Ishikawa (cell line): ENCODE measurements around the gene TBC1D1.
A peak's percentile ranks its signal among the peaks of the same experiment; 100 is the strongest.

ENCODE experiments used
- CEBPB ChIP-seq: IDR thresholded peaks from 2 replicates; pipeline ENCODE4 v1.6.1; 2012
- CREB1 ChIP-seq: IDR thresholded peaks from 2 replicates; pipeline ENCODE4 v1.6.1; 2012; ENCODE audit warnings: low read depth
- EGR1 ChIP-seq: IDR thresholded peaks from 2 replicates; pipeline ENCODE4 v1.6.1; 2012
- EP300 ChIP-seq: IDR thresholded peaks from 2 replicates; pipeline ENCODE4 v1.6.1; 2012; ENCODE audit warnings: borderline replicate concordance
- FOXM1 ChIP-seq: IDR thresholded peaks from 2 replicates; pipeline ENCODE4 v1.6.1; 2012; ENCODE audit warnings: low read depth, borderline replicate concordance
- MAX ChIP-seq: IDR thresholded peaks from 2 replicates; pipeline ENCODE4 v1.6.1; 2012
- NFIC ChIP-seq: IDR thresholded peaks from 2 replicates; pipeline ENCODE4 v1.6.1; 2012
- RAD21 ChIP-seq: IDR thresholded peaks from 2 replicates; pipeline ENCODE4 v1.6.1; 2012; ENCODE audit warnings: low read depth
- REST ChIP-seq: IDR thresholded peaks from 2 replicates; pipeline ENCODE4 v1.6.1; 2012; ENCODE audit warnings: low read depth, mild to moderate bottlenecking
- TAF1 ChIP-seq: IDR thresholded peaks from 2 replicates; pipeline ENCODE4 v1.6.1; 2012; ENCODE audit warnings: low read depth, mild to moderate bottlenecking
- TCF12 ChIP-seq: IDR thresholded peaks from 2 replicates; pipeline ENCODE4 v1.6.1; 2012; ENCODE audit warnings: low read depth
- TEAD4 ChIP-seq: IDR thresholded peaks from 2 replicates; pipeline ENCODE4 v1.6.1; 2012
- USF1 ChIP-seq: IDR thresholded peaks from 2 replicates; pipeline ENCODE4 v1.6.1; 2012
- YY1 ChIP-seq: IDR thresholded peaks from 2 replicates; pipeline ENCODE4 v1.6.1; 2012; ENCODE audit warnings: low read depth
- ZBTB7A ChIP-seq: IDR thresholded peaks from 2 replicates; pipeline ENCODE4 v1.6.1; 2012; ENCODE audit warnings: low read depth

TBC1D1 gene

GRCh38 chr4:37953620-37954293 is 62.9 kb downstream of the TBC1D1 start:
- TF ChIP-seq TAF1 (no peak), RAD21 (no peak), USF1 (peak; percentile 38; the same call in 1 of the 2 replicates), EGR1 (no peak), CEBPB (no peak), MAX (no peak), YY1 (peak; percentile 59)

GRCh38 chr4:37956941-37957340 is 66.1 kb downstream of the TBC1D1 start:
- no peak for TF ChIP-seq TCF12
- TF ChIP-seq ZBTB7A, result no peak
- TF ChIP-seq CEBPB, result no peak
- TF ChIP-seq FOXM1, result no peak
- no peak for TF ChIP-seq TEAD4
- no peak for TF ChIP-seq NFIC
- no peak for TF ChIP-seq EP300
- TF ChIP-seq RAD21, result no peak
- TF ChIP-seq YY1, result no peak
- no peak for TF ChIP-seq USF1
- no peak for TF ChIP-seq REST
- TF ChIP-seq EGR1, result no peak
- TF ChIP-seq TAF1, result no peak
- TF ChIP-seq MAX, result no peak
- no peak for TF ChIP-seq CREB1

- TF ChIP-seq TAF1 (no peak), TEAD4 (no peak), USF1 (no peak), YY1 (no peak), RAD21 (no peak), CEBPB (no peak), TCF12 (no peak)
These were observed 68.0 kb downstream of the TBC1D1 start for GRCh38 chr4:37958932-37959331.

GRCh38 chr4:37960098-37960497 is 69.2 kb downstream of the TBC1D1 start, which contains the start of gene PTTG2:
Gene PTTG2 (plus strand): TSS chr4:37960398. CDS start chr4:37960435, 37 bp downstream.
- TF ChIP-seq TAF1 (no peak), CEBPB (no peak), EGR1 (no peak), USF1 (no peak), NFIC (no peak), CREB1 (no peak), REST (no peak), MAX (no peak), RAD21 (no peak), ZBTB7A (no peak), TCF12 (no peak), YY1 (no peak), FOXM1 (no peak)

- TF ChIP-seq MAX (no peak), EP300 (no peak), CEBPB (no peak), USF1 (no peak), NFIC (no peak), REST (no peak), ZBTB7A (no peak), RAD21 (no peak), TEAD4 (no peak), TAF1 (no peak), EGR1 (no peak)
These were observed 70.0 kb downstream of the TBC1D1 start for GRCh38 chr4:37960679-37961450.
